HTERT RPE-1 (cell line): ENCODE results near the gene CTNNA1.

Source experiments
- in situ Hi-C: fragments of 300-500 bp; cut with MboI; formaldehyde crosslinking; loops from 4 replicates; pipeline ENCODE4 v1.14.3; 2020; ENCODE audit warnings: low sequenced_read_pairs

The CTNNA1 gene

DNA sequence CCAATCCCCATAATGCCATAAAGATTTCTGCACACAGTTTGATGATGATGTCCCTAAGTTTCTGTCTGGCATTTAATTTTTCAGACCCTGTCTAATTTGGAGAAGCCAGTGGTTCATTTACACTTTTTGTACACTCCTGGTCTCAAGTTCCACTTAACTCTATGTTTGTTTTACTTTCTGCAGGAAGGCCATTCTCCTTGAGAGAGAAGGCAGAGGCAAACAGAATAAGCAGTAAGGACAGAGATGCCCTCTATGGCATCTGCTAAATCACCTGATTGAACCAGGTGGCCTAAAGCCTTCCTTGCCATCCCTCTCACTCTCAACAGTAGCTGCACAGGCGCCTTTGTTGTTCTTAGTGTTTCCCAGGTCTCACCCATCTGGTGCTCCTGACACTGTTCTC, 208.0 kb downstream of the CTNNA1 start:
- in situ Hi-C loops: no loop called here

DNA sequence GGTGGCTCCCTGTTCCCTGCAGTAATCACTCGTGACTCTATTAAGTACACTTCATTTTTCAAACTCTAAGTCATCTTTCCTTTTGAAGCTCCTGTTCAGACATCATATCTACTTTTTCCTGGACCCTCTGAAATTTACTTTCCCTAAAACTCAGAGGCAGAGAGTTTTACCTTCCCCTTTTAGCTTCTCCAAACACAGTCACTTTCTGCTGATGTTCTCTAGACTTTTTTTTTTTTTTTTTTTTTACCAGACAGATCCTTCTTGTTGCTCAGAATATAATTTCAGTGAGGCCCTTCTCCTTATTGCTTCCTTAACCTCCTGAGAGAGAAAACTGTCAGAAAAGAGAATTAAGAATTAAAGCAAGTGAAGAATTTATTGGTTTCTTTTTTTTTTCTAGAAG, 208.5 kb downstream of the CTNNA1 start:
- in situ Hi-C loops: no loop called here

- in situ Hi-C loops: no loop called here
These were observed 209.6 kb downstream of the CTNNA1 start for GRCh38 chr5:138962614-138963370.

DNA sequence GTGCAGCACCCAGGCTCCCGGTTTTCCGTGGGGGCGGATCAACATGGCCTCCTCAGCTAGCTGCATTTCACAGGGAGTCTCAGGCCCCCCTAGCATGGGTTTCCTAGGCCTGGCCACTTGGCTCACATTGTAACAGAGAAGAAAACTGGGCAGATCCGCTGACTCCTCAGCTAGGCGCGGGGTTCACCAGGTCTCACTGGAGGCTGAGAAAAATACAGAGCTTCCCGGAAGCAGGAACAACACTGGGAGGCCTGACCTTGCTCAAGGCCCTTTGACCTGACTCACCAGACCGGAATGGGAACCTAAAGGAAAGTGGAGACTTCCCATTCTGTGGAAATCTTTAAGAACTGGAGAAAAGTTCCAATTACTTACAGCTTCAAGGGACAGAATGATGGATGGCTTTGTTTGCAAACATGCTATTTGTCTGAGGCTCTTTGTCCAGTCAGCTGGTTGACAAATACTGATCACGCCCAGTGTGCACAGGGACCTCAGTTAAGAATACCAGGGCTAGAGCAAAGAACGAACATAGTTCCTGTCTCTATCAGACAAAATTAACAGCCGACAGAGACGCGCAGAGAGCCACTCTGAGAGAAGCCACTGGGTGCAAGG, 210.6 kb downstream of the CTNNA1 start:
- in situ Hi-C loops: no loop called here

- in situ Hi-C loops: no loop called here
These were observed 211.5 kb downstream of the CTNNA1 start for GRCh38 chr5:138964647-138965201.

DNA sequence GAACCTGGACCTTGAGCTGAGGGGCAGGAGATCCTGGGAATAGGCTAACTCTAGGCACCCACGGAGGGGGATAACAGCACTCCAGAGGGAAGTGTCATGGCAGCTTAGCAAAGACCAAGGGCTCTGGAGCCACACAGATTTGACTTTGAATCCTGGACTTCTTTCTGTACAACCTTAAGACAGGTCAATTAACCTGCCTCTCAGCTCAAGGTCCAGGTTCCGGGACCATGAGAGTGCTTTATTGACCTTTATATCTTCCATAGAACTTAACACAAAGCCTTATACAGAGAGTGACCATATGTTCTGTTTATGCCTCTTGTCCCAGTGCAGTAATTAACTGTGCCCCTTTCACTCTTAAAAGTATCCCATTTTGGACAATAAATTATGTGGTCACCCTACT, 212.4 kb downstream of the CTNNA1 start:
- in situ Hi-C loops: no loop called here

- in situ Hi-C loops: no loop called here
These were observed 213.2 kb downstream of the CTNNA1 start for GRCh38 chr5:138966236-138966985.

DNA sequence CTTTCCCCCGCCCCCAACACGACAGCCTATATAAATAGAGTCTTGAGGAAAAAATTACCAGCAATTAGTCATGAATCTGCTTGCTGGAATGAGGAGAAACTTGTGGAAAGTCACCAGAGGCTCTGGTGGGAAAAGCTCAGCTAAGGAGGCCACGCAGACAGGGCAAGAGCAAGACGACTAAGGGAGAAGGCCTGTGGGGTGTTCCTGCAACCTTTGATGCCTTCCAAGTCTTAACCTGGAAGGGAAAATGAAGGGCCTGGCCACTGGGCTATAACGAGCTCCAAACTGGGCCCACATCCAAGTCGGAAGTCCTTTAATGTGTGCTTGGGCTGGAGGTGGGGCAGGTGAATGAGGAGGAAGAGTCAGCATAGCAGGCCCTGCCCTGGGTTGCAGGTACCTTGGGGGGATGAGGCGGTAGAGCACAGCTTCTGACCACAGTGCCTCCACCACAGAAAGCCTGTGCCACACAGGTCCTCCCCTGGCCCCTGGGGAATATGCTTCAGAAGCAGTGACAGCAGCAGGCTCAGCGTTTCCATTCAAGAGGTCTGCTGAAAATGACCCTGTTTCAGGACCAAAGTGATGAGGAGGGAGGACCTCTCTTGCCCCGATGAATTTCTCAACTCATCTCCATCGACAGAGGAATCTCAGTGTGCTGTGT, 214.7 kb downstream of the CTNNA1 start:
- in situ Hi-C loops: no loop called here

DNA sequence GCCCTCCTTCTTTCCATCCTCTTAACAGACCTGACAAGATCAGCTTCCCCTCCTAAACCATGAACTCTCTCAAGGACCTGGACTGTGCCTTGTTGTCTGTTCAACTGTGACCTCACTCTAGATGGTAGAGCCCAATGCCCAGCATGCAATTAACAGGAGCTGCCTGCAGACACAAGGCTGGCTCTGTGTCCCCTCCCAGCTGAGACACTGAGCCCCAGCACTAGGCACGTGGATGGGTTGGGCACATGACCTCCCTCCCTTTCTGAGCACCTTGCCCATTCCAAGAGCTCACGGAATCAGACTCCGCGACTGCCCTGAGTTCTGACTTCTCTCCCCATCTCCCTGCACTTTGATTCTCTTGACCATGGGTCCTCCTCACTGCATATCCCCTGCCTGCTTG, 215.4 kb downstream of the CTNNA1 start:
- in situ Hi-C loops: no loop called here

GRCh38 chr5:138969323-138970002, 216.2 kb downstream of the CTNNA1 start:
- in situ Hi-C loops: no loop called here

GRCh38 chr5:138972230-138972629, 219.0 kb downstream of the CTNNA1 start:
- in situ Hi-C loops: no loop called here

- in situ Hi-C loops: no loop called here
These were observed 219.6 kb downstream of the CTNNA1 start for GRCh38 chr5:138972836-138973235.

GRCh38 chr5:138974227-138975063, 221.2 kb downstream of the CTNNA1 start:
- in situ Hi-C loops: no loop called here

GRCh38 chr5:138975098-138975847, 222.0 kb downstream of the CTNNA1 start:
- in situ Hi-C loops: no loop called here

DNA sequence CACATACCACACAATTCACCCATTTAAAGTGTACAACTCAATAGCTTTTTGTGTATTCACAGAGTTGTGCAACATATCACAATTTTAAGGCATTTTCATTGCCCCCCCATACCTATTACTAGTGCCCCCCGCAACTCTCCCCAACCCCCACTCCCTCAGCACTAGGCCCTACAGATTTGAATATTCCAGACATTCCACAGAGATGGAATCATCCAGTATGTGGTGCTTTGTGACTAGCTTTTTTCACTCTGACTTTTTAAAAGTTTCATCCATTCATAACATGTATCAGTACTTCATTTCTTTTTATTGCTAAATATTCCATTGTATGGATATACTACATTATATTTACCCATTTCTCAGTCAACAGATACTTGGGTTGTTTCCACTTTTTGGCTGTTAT, 224.9 kb downstream of the CTNNA1 start:
- in situ Hi-C loops: no loop called here

DNA sequence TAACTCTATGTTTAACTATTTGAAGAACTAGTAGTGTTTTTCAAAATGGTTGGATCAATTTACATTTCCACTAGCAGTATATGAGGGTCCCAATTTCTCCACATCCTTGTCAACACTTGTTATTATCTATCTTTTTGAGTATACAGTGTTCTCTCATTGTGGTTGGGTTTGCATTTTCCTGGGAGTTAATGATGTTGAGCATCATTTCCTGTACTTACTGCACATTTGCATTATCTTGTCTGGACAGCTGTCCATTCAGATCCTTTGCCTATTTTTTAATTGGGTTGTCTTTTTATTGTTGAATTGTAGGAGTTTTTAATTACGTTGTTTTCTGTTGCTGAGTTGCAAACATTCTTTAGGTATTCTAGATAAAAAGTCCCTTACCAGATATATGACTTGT, 225.4 kb downstream of the CTNNA1 start:
- in situ Hi-C loops: no loop called here

GRCh38 chr5:138979684-138980280, 226.6 kb downstream of the CTNNA1 start:
- in situ Hi-C loops: no loop called here

DNA sequence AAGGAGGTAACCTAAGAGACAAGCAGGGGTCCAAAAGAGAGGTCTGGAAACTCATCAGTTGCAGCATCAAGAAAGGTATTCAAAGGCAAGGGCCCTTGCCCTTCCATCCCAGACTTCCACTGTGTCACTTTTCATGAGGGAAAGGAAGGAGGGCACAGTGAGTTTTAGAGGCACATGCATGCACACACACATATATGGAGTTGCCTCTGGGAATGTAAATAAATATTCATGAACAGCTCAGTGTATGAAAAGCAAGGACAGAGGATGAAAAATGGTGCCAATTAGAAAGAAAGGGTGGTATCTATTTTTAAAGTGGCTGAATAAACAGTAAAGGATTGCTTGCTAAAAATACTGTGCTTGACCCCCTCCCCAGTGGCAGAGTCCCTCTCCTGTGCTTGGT, 227.2 kb downstream of the CTNNA1 start:
- in situ Hi-C loops: no loop called here

DNA sequence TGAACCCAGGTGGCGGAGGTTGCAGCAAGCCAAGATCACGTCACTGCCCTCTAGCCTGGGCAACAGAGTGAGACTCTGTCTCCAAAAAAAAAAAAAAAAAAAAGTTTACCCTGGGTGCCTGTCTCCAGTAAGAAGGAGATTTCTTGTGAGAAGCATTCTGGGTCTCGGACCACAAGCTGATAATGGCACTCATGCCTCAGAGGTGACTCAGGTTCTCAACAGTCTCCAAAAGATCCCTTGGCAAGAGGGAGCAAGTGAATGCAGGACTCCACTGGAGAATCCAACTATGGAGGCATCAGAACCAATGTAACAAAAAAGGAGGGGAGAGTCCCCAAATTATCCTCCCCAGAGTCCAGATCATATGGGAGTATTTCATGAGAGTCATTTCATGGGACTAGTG, 227.9 kb downstream of the CTNNA1 start:
- in situ Hi-C loops: no loop called here
